Nephron progenitor cell (in vitro differentiated cells): ENCODE data around the gene BCAR1.
A peak's percentile ranks its signal among the peaks of the same experiment; 100 is the strongest.
"Not testable (repeated sequence)": the region's sequence is repeated elsewhere in the genome, so short reads cannot be mapped to it uniquely, and the experiment has no call there.

Experiments used
- DNase-seq: peaks from one replicate; pipeline ENCODE4 v3.0.0; 2021
- H3K27ac Mint-ChIP-seq: 2 replicates; pipeline ENCODE4 v1.8.0; 2021; ENCODE audit warnings: mild to moderate bottlenecking, moderate library complexity, mixed read lengths
- H3K27me3 Mint-ChIP-seq: 2 replicates; pipeline ENCODE4 v1.8.0; 2021; ENCODE audit warnings: mild to moderate bottlenecking, low read depth, mixed read lengths; ENCODE audit not compliant: poor library complexity
- H3K36me3 Mint-ChIP-seq: 2 replicates; pipeline ENCODE4 v1.8.0; 2021; ENCODE audit warnings: low read depth, mixed read lengths
- H3K4me1 Mint-ChIP-seq: 2 replicates; pipeline ENCODE4 v1.8.0; 2021; ENCODE audit warnings: mixed read lengths
- H3K4me3 Mint-ChIP-seq: 2 replicates; pipeline ENCODE4 v1.8.0; 2021; ENCODE audit warnings: mild to moderate bottlenecking, moderate library complexity, mixed read lengths
- H3K9me3 Mint-ChIP-seq: 2 replicates; pipeline ENCODE4 v1.8.0; 2021; ENCODE audit warnings: mild to moderate bottlenecking, moderate library complexity, mixed read lengths
- TF ChIP-seq, protein P1 (sequence below): fragments of 200-600 bp; sonication (generic); IDR thresholded peaks from 2 replicates; pipeline ENCODE4 v1.5.0; 2021; ENCODE audit warnings: antibody characterized with exemption

BCAR1 gene

DNA sequence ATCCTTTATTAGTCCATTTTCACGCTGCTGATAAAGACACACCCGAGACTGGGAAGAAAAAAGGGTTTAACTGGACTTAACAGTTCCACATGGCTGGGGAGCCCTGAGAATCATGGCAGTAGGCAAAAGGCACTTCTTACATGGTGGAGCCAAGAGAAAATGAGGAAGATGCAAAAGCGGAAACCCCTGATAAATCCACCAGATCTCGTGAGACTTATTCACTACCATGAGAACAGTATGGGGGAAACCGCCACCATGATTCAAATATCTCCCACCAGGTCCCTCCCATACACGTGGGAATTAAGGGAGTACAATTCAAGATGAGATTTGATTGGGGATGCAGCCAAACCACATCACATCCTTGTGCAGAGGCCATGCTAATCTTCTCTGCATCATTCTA is 35.0 kb upstream of the BCAR1 start:
- H3K36me3 Mint-ChIP-seq: peaks cover 36% of the 10 kb centered on the region
- H3K27me3 Mint-ChIP-seq: peaks cover 13% of the 10 kb centered on the region
- H3K4me3 Mint-ChIP-seq: no peak overlapping the region
- DNase-seq: no peak
- H3K9me3 Mint-ChIP-seq: peaks cover 11% of the 10 kb centered on the region
- peaks cover 36% of the 10 kb centered on the region for H3K4me1 Mint-ChIP-seq
- TF ChIP-seq, protein P1, sequence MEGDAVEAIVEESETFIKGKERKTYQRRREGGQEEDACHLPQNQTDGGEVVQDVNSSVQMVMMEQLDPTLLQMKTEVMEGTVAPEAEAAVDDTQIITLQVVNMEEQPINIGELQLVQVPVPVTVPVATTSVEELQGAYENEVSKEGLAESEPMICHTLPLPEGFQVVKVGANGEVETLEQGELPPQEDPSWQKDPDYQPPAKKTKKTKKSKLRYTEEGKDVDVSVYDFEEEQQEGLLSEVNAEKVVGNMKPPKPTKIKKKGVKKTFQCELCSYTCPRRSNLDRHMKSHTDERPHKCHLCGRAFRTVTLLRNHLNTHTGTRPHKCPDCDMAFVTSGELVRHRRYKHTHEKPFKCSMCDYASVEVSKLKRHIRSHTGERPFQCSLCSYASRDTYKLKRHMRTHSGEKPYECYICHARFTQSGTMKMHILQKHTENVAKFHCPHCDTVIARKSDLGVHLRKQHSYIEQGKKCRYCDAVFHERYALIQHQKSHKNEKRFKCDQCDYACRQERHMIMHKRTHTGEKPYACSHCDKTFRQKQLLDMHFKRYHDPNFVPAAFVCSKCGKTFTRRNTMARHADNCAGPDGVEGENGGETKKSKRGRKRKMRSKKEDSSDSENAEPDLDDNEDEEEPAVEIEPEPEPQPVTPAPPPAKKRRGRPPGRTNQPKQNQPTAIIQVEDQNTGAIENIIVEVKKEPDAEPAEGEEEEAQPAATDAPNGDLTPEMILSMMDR: no peak
- H3K27ac Mint-ChIP-seq: peak overlapping the region; percentile 24

DNA sequence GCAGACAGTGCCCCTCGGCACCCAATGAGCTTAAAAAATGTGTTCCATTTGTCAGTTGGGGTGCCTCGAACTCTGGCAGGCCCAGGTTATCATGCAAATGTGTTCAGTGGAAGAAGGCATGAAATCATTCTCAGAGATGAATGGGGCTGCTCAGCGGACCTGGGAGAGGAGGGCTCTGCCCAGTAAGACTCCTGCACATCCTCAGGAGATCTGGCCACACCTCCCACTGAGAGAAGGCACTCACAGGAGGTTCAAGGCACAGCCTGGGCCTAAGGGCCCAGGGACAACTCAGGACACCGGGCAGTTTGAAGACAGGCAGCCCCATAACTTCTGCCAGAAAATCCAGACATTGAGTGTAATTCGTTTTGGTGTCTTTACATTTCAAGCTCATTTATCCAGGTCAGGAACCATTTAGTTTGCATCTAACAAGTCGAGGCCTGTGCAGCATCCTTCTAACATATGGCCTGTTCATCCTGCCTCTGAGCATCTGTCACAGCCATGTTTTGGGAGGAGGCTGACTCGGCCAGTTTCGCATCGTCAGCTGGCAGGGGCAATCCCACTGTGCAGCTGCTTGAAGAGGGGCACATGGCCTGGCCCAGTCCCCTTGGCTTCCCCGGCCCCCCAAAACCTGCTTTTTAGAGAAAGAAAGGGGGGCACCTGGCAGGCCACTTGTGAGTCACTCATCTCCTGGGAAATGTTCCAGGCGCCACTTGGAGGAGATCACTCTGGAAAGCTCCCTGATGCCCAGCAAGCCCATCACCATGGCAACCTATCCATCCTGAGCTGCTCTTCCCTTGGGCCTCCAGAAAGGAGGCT is 31.2 kb upstream of the BCAR1 start:
- DNase-seq: no peak
- no peak overlapping the region for H3K4me3 Mint-ChIP-seq
- H3K9me3 Mint-ChIP-seq: peaks cover 11% of the 10 kb centered on the region
- H3K27ac Mint-ChIP-seq: peak overlapping the region; percentile 69
- H3K27me3 Mint-ChIP-seq: peaks cover 8% of the 10 kb centered on the region
- H3K36me3 Mint-ChIP-seq: peaks cover 20% of the 10 kb centered on the region
- H3K4me1 Mint-ChIP-seq: peaks cover 31% of the 10 kb centered on the region
- TF ChIP-seq, protein P1: no peak

DNA sequence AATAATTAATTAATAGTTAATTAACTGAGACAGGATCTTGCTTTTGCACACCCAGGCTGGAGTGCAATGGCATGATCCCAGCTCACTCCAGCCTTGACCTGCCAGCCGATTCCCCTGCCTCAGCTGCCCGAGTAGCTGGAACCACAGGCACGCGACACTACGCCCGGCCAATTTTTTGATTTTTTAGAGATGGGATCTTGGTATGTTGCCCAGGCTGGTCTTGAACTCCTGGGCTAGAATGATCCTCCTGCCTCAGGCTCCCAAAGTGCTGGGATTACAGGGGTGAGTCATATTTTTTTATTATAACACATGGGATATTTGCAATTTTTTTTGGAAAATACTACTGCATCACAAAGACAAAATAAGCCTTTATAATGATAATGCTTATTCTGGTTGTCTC is 30.4 kb upstream of the BCAR1 start:
- no peak for DNase-seq
- H3K36me3 Mint-ChIP-seq: peaks cover 20% of the 10 kb centered on the region
- H3K4me3 Mint-ChIP-seq: no peak overlapping the region
- TF ChIP-seq, protein P1: no peak
- peaks cover 8% of the 10 kb centered on the region for H3K27me3 Mint-ChIP-seq
- peaks cover 11% of the 10 kb centered on the region for H3K9me3 Mint-ChIP-seq
- H3K27ac Mint-ChIP-seq: no peak overlapping the region
- peaks cover 22% of the 10 kb centered on the region for H3K4me1 Mint-ChIP-seq

DNA sequence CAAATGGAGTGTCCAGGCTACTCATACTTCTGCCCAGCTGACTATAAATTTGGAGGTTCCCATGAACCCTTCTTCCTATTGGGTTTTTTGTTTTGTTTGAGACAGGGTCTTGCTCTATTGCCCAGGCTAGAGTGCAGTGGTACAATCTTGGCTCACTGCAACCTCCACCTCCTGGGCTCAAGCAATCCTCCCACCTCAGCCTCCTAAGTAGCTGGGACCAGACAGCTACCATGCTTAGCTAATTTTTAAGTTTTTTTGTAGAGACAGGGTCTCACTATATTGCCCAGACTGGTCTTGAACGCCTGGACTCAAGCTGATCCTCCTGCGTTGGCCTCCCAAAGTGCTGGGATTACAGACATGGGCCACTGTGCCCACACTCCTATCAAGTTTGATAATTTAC is 29.6 kb upstream of the BCAR1 start:
- not testable (repeated sequence) for H3K27ac Mint-ChIP-seq, DNase-seq, H3K27me3 Mint-ChIP-seq, H3K4me3 Mint-ChIP-seq
- Mint-ChIP-seq H3K4me1 (peaks cover 16% of the 10 kb centered on the region), H3K9me3 (peaks cover 11% of the 10 kb centered on the region), H3K36me3 (peaks cover 17% of the 10 kb centered on the region)

DNA sequence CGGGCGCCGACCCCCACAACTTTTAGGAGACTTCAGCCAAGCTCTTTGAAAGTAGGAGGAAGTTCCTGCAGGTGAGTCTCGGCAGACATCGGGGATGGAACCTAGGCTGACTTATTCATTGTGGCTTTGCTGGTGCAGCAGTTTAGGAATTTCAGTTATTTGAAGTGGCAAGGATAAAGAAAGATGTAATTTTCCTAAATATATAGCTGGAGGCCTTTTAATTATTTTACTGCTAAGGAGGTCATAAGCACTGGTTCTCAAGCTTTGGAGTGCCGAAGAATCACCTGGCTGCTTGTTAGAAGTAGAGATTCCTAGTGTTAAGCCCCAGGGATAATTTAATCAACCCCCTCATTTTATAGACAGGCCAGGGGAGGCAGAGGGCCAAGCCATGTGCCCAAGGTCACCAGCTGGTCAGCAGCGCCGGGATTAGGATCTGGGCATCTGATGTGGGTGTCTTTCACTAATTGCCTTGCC is 28.9 kb upstream of the BCAR1 start:
- DNase-seq: no peak
- Mint-ChIP-seq H3K4me3 (no peak overlapping the region), H3K27me3 (peaks cover 6% of the 10 kb centered on the region), H3K9me3 (peaks cover 6% of the 10 kb centered on the region), H3K27ac (peak overlapping the region; percentile 83), H3K36me3 (peaks cover 11% of the 10 kb centered on the region), H3K4me1 (peaks cover 11% of the 10 kb centered on the region)
- TF ChIP-seq, protein P1: no peak

- no peak overlapping the region for H3K4me3 Mint-ChIP-seq
- H3K4me1 Mint-ChIP-seq: peaks cover 11% of the 10 kb centered on the region
- no peaks in the 10 kb centered on the region for H3K27me3 Mint-ChIP-seq
- no peaks in the 10 kb centered on the region for H3K36me3 Mint-ChIP-seq
- no peaks in the 10 kb centered on the region for H3K9me3 Mint-ChIP-seq
- no peak for DNase-seq
- TF ChIP-seq, protein P1: no peak
- no peak overlapping the region for H3K27ac Mint-ChIP-seq
Observed at GRCh38 chr16:75279305-75279704, 27.9 kb upstream of the BCAR1 start.
